H1 (cell line): ENCODE results near the gene FOSL1. TPM values are rescaled to one million over a fixed set of nuclear protein-coding genes. Genes with fewer than 3 reads are reported as not detected.

ENCODE experiments used
- CTCF ChIA-PET: fragments of 300-600 bp; sonication (Branson Sonifier 250); formaldehyde crosslinking; loops from one replicate; lab custom pipeline; 2021; ENCODE audit not compliant: partially characterized antibody; lab: Charles Lee
- POLR2A ChIA-PET: fragments of 300-600 bp; sonication (Branson Sonifier 250); formaldehyde crosslinking; loops from one replicate; lab custom pipeline; 2021; ENCODE audit warnings: inconsistent platforms; ENCODE audit not compliant: partially characterized antibody; lab: Charles Lee
- DNase-seq, 2 experiments: peaks; one replicate each; pipeline versions ENCODE4 v3.0.0 to v3.0.0-alpha.2; 2010 to 2022; ENCODE audit warnings: low spot score in 2 of 2, low read depth in 1 of 2, mixed read lengths in 1 of 2
- FAIRE-seq: peaks from 2 replicates; lab custom pipeline; 2011; peaks lifted over from hg19 to GRCh38; lab: Jason Lieb, UNC
- H2AFZ ChIP-seq: 2 replicates; pipeline ENCODE4 v1.8.1; 2012; ENCODE audit warnings: low read length, inconsistent platforms
- H2AK5ac ChIP-seq: 2 replicates; pipeline ENCODE4 v1.6.1; 2013; ENCODE audit warnings: low read depth, low read length
- H2BK120ac ChIP-seq: replicated peaks from 2 replicates; pipeline ENCODE3; 2013; ENCODE audit warnings: low read depth, low read length, inconsistent platforms
- H2BK12ac ChIP-seq: 2 replicates; pipeline ENCODE4 v1.6.1; 2013; ENCODE audit warnings: low read depth, low read length
- H2BK15ac ChIP-seq: 2 replicates; pipeline ENCODE4 v1.6.1; 2013; ENCODE audit warnings: low read length
- H2BK20ac ChIP-seq: 2 replicates; pipeline ENCODE4 v1.6.1; 2013; ENCODE audit warnings: low read length
- H2BK5ac ChIP-seq: 2 replicates; pipeline ENCODE4 v1.6.1; 2013; ENCODE audit warnings: low read depth, low read length
- H3K14ac ChIP-seq: 2 replicates; pipeline ENCODE4 v1.6.1; 2013; ENCODE audit warnings: inconsistent platforms; ENCODE audit not compliant: insufficient read length
- H3K18ac ChIP-seq: 2 replicates; pipeline ENCODE4 v1.6.1; 2013; ENCODE audit warnings: low read length; ENCODE audit errors: extremely low read depth
- H3K23ac ChIP-seq: 2 replicates; pipeline ENCODE4 v1.6.1; 2013; ENCODE audit warnings: inconsistent platforms; ENCODE audit not compliant: insufficient read length
- H3K23me2 ChIP-seq: 2 replicates; pipeline ENCODE4 v1.6.1; 2013; ENCODE audit warnings: low read depth, low read length
- H3K27ac ChIP-seq: 2 replicates; pipeline ENCODE4 v1.6.1; 2011; ENCODE audit warnings: low read depth, low read length, inconsistent platforms
- H3K27me3 ChIP-seq, 4 experiments: replicated peaks in 1 of 4; 1 replicate in 1 of 4; 2 replicates in 3 of 4; pipeline versions ENCODE4 v1.6.1 to v1.8.1; 2011 to 2013; ENCODE audit warnings: low read length in 3 of 4, mild to moderate bottlenecking in 3 of 4, inconsistent platforms in 2 of 4, mixed read lengths in 2 of 4, moderate library complexity in 1 of 4; ENCODE audit not compliant: control insufficient read depth in 3 of 4, insufficient read depth in 3 of 4; ENCODE audit errors: extremely low read depth in 1 of 4
- H3K36me3 ChIP-seq, 4 experiments: 2 replicates each; pipeline versions ENCODE4 v1.6.1 to v1.8.1; 2011 to 2013; ENCODE audit warnings: mild to moderate bottlenecking in 4 of 4, low read length in 3 of 4, moderate library complexity in 2 of 4, control low read depth in 1 of 4, inconsistent platforms in 1 of 4; ENCODE audit not compliant: insufficient read depth in 4 of 4, control insufficient read depth in 2 of 4
- H3K4ac ChIP-seq: replicated peaks from 2 replicates; pipeline ENCODE3; 2013; ENCODE audit warnings: low read length, low read depth, mixed read lengths, inconsistent platforms; ENCODE audit not compliant: insufficient read length
- H3K4me1 ChIP-seq, 4 experiments: replicated peaks in 1 of 4; 1 replicate in 1 of 4; 2 replicates in 3 of 4; pipeline versions ENCODE4 v1.6.1 to v1.8.1; 2011 to 2013; ENCODE audit warnings: low read length in 3 of 4, inconsistent platforms in 2 of 4, mixed read lengths in 1 of 4; ENCODE audit not compliant: insufficient read depth in 4 of 4, control insufficient read depth in 3 of 4
- H3K4me2 ChIP-seq, 2 experiments: 2 replicates each; pipeline versions ENCODE4 v1.6.1 to v1.8.1; 2011 to 2013; ENCODE audit warnings: low read depth in 2 of 2, low read length in 2 of 2, control low read depth in 1 of 2, inconsistent platforms in 1 of 2, mild to moderate bottlenecking in 1 of 2; ENCODE audit not compliant: insufficient read depth in 1 of 2
- H3K4me3 ChIP-seq, 4 experiments: fragments of 200-600, 300-600 bp in 1 of 4; sonication (generic), shearing (Covaris generic), sonication (Bioruptor Twin) in 1 of 4; 2 replicates each; pipeline versions ENCODE4 v1.5.1 to v1.8.1; 2011 to 2016; ENCODE audit warnings: low read length in 4 of 4, low read depth in 3 of 4, control low read depth in 2 of 4, inconsistent platforms in 2 of 4, mild to moderate bottlenecking in 2 of 4, mixed read lengths in 1 of 4, moderate library complexity in 1 of 4; ENCODE audit not compliant: insufficient read depth in 2 of 4; ENCODE audit errors: extremely low read depth in 1 of 4
- H3K56ac ChIP-seq: replicated peaks from 2 replicates; pipeline ENCODE3; 2013; ENCODE audit warnings: low read depth, mild to moderate bottlenecking, mixed read lengths, low read length, inconsistent platforms; ENCODE audit not compliant: insufficient read length
- H3K79me1 ChIP-seq: 2 replicates; pipeline ENCODE4 v1.6.1; 2013; ENCODE audit warnings: low read depth, low read length, control low read depth
- H3K79me2 ChIP-seq, 2 experiments: 2 replicates each; pipeline versions ENCODE4 v1.6.1 to v1.8.1; 2012 to 2013; ENCODE audit warnings: low read length in 2 of 2, mild to moderate bottlenecking in 2 of 2, inconsistent platforms in 1 of 2; ENCODE audit not compliant: insufficient read depth in 2 of 2, control insufficient read depth in 1 of 2
- H3K9ac ChIP-seq, 4 experiments: replicated peaks in 1 of 4; 1 replicate in 1 of 4; 2 replicates in 3 of 4; pipeline versions ENCODE4 v1.6.1 to v1.8.1; 2011 to 2013; ENCODE audit warnings: low read depth in 3 of 4, low read length in 3 of 4, control low read depth in 2 of 4, mild to moderate bottlenecking in 2 of 4, moderate library complexity in 2 of 4, inconsistent platforms in 1 of 4; ENCODE audit errors: extremely low read depth in 1 of 4
- H3K9me3 ChIP-seq, 2 experiments: 2 replicates each; pipeline versions ENCODE4 v1.6.1 to v1.8.1; 2012 to 2013; ENCODE audit warnings: mild to moderate bottlenecking in 2 of 2, moderate library complexity in 2 of 2, control low read depth in 1 of 2, inconsistent platforms in 1 of 2, low read depth in 1 of 2, low read length in 1 of 2, mixed read lengths in 1 of 2; ENCODE audit not compliant: insufficient read depth in 2 of 2
- H4K20me1 ChIP-seq, 2 experiments: replicated peaks in 1 of 2; 2 replicates each; pipeline versions ENCODE3 to v1.8.1; 2011 to 2013; ENCODE audit warnings: inconsistent platforms in 2 of 2, low read length in 2 of 2, mild to moderate bottlenecking in 1 of 2; ENCODE audit not compliant: insufficient read depth in 2 of 2, control insufficient read depth in 1 of 2
- H4K5ac ChIP-seq: 2 replicates; pipeline ENCODE4 v1.6.1; 2013; ENCODE audit warnings: low read length, low read depth, mixed read lengths, inconsistent platforms; ENCODE audit not compliant: insufficient read length
- H4K8ac ChIP-seq: 2 replicates; pipeline ENCODE4 v1.8.0; 2013; ENCODE audit warnings: mild to moderate bottlenecking, moderate library complexity, low read length, inconsistent platforms; ENCODE audit not compliant: insufficient read depth; ENCODE audit errors: extremely low read depth
- H4K91ac ChIP-seq: replicated peaks from 2 replicates; pipeline ENCODE3; 2013; ENCODE audit warnings: low read length, mixed read lengths, inconsistent platforms; ENCODE audit not compliant: insufficient read length
- BACH1 ChIP-seq: IDR thresholded peaks from 2 replicates; pipeline ENCODE4 v1.6.1; 2012; ENCODE audit warnings: low read length, improper control_type of control experiment
- CBX5 ChIP-seq: fragments of 300-800, 300-1000 bp; sonication (generic); IDR thresholded peaks from 2 replicates; pipeline ENCODE4 v1.7.1; 2016; ENCODE audit warnings: antibody characterized with exemption, low read length, low read depth
- CBX8 ChIP-seq: fragments of 300-800, 300-1000 bp; sonication (generic); IDR thresholded peaks from 2 replicates; pipeline ENCODE4 v1.7.1; 2016; ENCODE audit warnings: low read depth, low read length, borderline replicate concordance
- CHD1 ChIP-seq: IDR thresholded peaks from 2 replicates; pipeline ENCODE4 v1.6.1; 2012; ENCODE audit warnings: low read depth, low read length, improper control_type of control experiment
- CHD2 ChIP-seq: IDR thresholded peaks from 2 replicates; pipeline ENCODE4 v1.6.1; 2012; ENCODE audit warnings: low read length, improper control_type of control experiment
- FOSL1 ChIP-seq: IDR thresholded peaks from 2 replicates; pipeline ENCODE4 v1.6.1; 2011; ENCODE audit warnings: mild to moderate bottlenecking, low read depth, low read length, moderate library complexity; ENCODE audit not compliant: insufficient read depth
- HDAC2 ChIP-seq, 2 experiments: fragments of 300-600 bp in 1 of 2; sonication (generic) in 1 of 2; IDR thresholded peaks; 2 replicates each; pipeline ENCODE4 v1.6.1; 2011 to 2012; ENCODE audit warnings: low read depth in 2 of 2, low read length in 2 of 2, mild to moderate bottlenecking in 2 of 2, moderate library complexity in 2 of 2, borderline replicate concordance in 1 of 2, inconsistent platforms in 1 of 2
- HDAC6 ChIP-seq: IDR thresholded peaks from one replicate; pipeline ENCODE4 v1.7.1; 2012; ENCODE audit warnings: low read depth, mild to moderate bottlenecking, inconsistent platforms, low read length, moderate library complexity
- KDM5A ChIP-seq: fragments of 200-600 bp; IDR thresholded peaks from 2 replicates; pipeline ENCODE4 v1.7.1; 2012; ENCODE audit warnings: mild to moderate bottlenecking, low read length, inconsistent platforms, mixed read lengths
- MAX ChIP-seq: IDR thresholded peaks from 2 replicates; pipeline ENCODE4 v1.6.1; 2012; ENCODE audit warnings: inconsistent platforms
- NANOG ChIP-seq: IDR thresholded peaks from 2 replicates; pipeline ENCODE4 v1.6.1; 2011; ENCODE audit warnings: low read length, low read depth, mild to moderate bottlenecking, inconsistent platforms; ENCODE audit not compliant: insufficient read depth, poor library complexity, severe bottlenecking
- NRF1 ChIP-seq: IDR thresholded peaks from 2 replicates; pipeline ENCODE4 v1.6.1; 2011; ENCODE audit warnings: mild to moderate bottlenecking, low read depth, low read length, improper control_type of control experiment
- RNF2 ChIP-seq: fragments of 200-900, 300-1000 bp; sonication (generic); IDR thresholded peaks from 2 replicates; pipeline ENCODE4 v1.7.1; 2016; ENCODE audit warnings: borderline replicate concordance, low read depth, mild to moderate bottlenecking, antibody characterized with exemption, low read length; ENCODE audit not compliant: poor library complexity, severe bottlenecking; ENCODE audit errors: missing control alignments
- SIN3A ChIP-seq, 2 experiments: IDR thresholded peaks in 1 of 2; conservative IDR thresholded peaks in 1 of 2; 2 replicates each; pipeline ENCODE4 v1.6.1; 2011 to 2012; ENCODE audit warnings: low read length in 2 of 2, improper control_type of control experiment in 1 of 2, low read depth in 1 of 2, mild to moderate bottlenecking in 1 of 2
- WGBS, 2 experiments: shearing (Covaris generic) in 1 of 2; methylation state at CpG; one replicate each; pipeline versions ENCODE4 v1.1.6 to v1.1.7; 2013 to 2015; ENCODE audit warnings: low lambda C conversion rate in 2 of 2, mixed read lengths in 2 of 2, inconsistent platforms in 1 of 2, low coverage in 1 of 2, missing lambda C conversion rate in 1 of 2; ENCODE audit not compliant: insufficient replicate concordance in 2 of 2, insufficient coverage in 1 of 2, insufficient read length in 1 of 2; ENCODE audit errors: extremely low coverage in 1 of 2, missing lambda C conversion rate in 1 of 2; 5-methylcytosine and 5-hydroxymethylcytosine counted together
- polyA plus RNA-seq, 7 experiments: library from polyadenylated mRNA; depleted of rRNA in 3 of 7; stranded (reverse) in 5 of 7; unstranded in 2 of 7; fragments of >200 nt in 5 of 7; fragments of 200-250 nt in 2 of 7; gene quantifications; 1 replicate in 5 of 7; 2 replicates in 1 of 7; 4 replicates in 1 of 7; pipeline versions ENCODE4 v1.2.1 to v1.2.3, GENCODE V29; 2011 to 2013; ENCODE audit warnings: missing spikeins in 2 of 7, mixed read lengths in 2 of 7
- total RNA-seq: library from RNA; stranded (reverse); fragmentation: NEBNext Ultra II Directional; extraction: Animal tissue kit (Norgen Biotek cat#: 25700); gene quantifications from 2 replicates; pipeline ENCODE4 v1.2.1, GENCODE V29; 2021

The FOSL1 gene
- total and polyA plus RNA-seq, 2 of the 8 experiments (the other 6 are each of a cell fraction or from before 2014, with no cell fraction given), result 6.3 to 7.2 TPM

- H2BK5ac ChIP-seq, result no peak overlapping the region
- no peaks in the 10 kb centered on the region for H3K79me2 ChIP-seq
- ChIA-PET POLR2A (no interaction called here), CTCF (interaction anchor here (1.2 kb wide), 1 partner anchor 134 kb away, joined by 3 read pairs; no protein-coding TSS in a partner anchor)
- no peak overlapping the region for H2BK12ac ChIP-seq
- H4K5ac ChIP-seq, result no peak overlapping the region
- no peaks in the 10 kb centered on the region for H3K36me3 ChIP-seq
- no peak for DNase-seq
- H3K79me1 ChIP-seq, result no peaks in the 10 kb centered on the region
- 95% methylated on average over 3 of the region's 4 CpGs; no CpG with 5 or more reads in 1 of the 2 experiments for WGBS, 2 experiments
- H3K27ac ChIP-seq, result no peak overlapping the region
- H3K9me3 ChIP-seq, result no peaks in the 10 kb centered on the region
- H3K4ac ChIP-seq, result no peak overlapping the region
- H4K91ac ChIP-seq, result no peak overlapping the region
- H3K4me2 ChIP-seq, result no peak overlapping the region
- no peak overlapping the region for H2BK15ac ChIP-seq
- H3K23me2 ChIP-seq, result no peaks in the 10 kb centered on the region
- no peak overlapping the region for H3K4me3 ChIP-seq
- H3K23ac ChIP-seq, result no peak overlapping the region
- peaks cover 0 to 4% (median 3%) of the 10 kb centered on the region in 4 experiments; a peak in 4 of 7 replicates for H3K4me1 ChIP-seq
- H2AFZ ChIP-seq, result no peak overlapping the region
- H2BK20ac ChIP-seq, result no peak overlapping the region
- H3K27me3 ChIP-seq, result no peaks in the 10 kb centered on the region
- H4K20me1 ChIP-seq, result no peaks in the 10 kb centered on the region
- H2BK120ac ChIP-seq, result no peak overlapping the region
- no peak overlapping the region for H3K9ac ChIP-seq
- no peak overlapping the region for H2AK5ac ChIP-seq
- H3K14ac ChIP-seq, result no peak overlapping the region
- no peak overlapping the region for H4K8ac ChIP-seq
- FAIRE-seq, result no peak
- no peak overlapping the region for H3K18ac ChIP-seq
- no peak overlapping the region for H3K56ac ChIP-seq
- no peak for TF ChIP-seq MAX
- TF ChIP-seq CHD1, result no peak
- no peak for TF ChIP-seq BACH1
- TF ChIP-seq CBX8, result no peak
- TF ChIP-seq HDAC2 (IDR thresholded peaks at IDR 0.05; ENCODE audit: borderline replicate concordance in 1 of 2, low read depth in 2 of 2, low read length in 2 of 2), result no peak
- TF ChIP-seq KDM5A, result no peak
- no peak for TF ChIP-seq CHD2
- TF ChIP-seq FOSL1, result no peak
- TF ChIP-seq SIN3A (conservative IDR thresholded peaks at IDR 0.05 in 1 of 2, IDR thresholded peaks at IDR 0.05 in 1 of 2; ENCODE audit: low read depth in 1 of 2, low read length in 2 of 2), result no peak
- TF ChIP-seq NRF1, result no peak
- no peak for TF ChIP-seq HDAC6
- no peak for TF ChIP-seq RNF2
- no peak for TF ChIP-seq CBX5
- no peak for TF ChIP-seq NANOG
Observed at GRCh38 chr11:65934014-65934413, 33.8 kb upstream of the FOSL1 start.
